Measurements from ENCODE around the gene ANXA6.

The ANXA6 gene

GRCh38 chr5:151126199-151126645 lies 31.4 kb downstream of the ANXA6 start:
- FAIRE-seq, result no peak

GRCh38 chr5:151125421-151125820 lies 32.2 kb downstream of the ANXA6 start:
- no peak for FAIRE-seq

GRCh38 chr5:151123897-151124751 lies 33.5 kb downstream of the ANXA6 start:
- FAIRE-seq, result no peak

- no peak for FAIRE-seq
Observed at GRCh38 chr5:151122828-151123227, 34.8 kb downstream of the ANXA6 start.

GRCh38 chr5:151121665-151122064 lies 35.9 kb downstream of the ANXA6 start:
- no peak for FAIRE-seq

- no peak for FAIRE-seq
Observed at GRCh38 chr5:151121095-151121494, 36.5 kb downstream of the ANXA6 start.

- FAIRE-seq, result no peak
Observed at GRCh38 chr5:151118913-151119575, 38.5 kb downstream of the ANXA6 start.

GRCh38 chr5:151115272-151115905 lies 42.2 kb downstream of the ANXA6 start:
- no peak for FAIRE-seq

- no peak for FAIRE-seq
Observed at GRCh38 chr5:151113651-151114050, 43.9 kb downstream of the ANXA6 start.

GRCh38 chr5:151110992-151111391 lies 46.6 kb downstream of the ANXA6 start:
- FAIRE-seq, result no peak

- FAIRE-seq, result no peak
Observed at GRCh38 chr5:151110122-151110681, 47.4 kb downstream of the ANXA6 start.

- FAIRE-seq, result no peak
Observed at GRCh38 chr5:151108566-151108965, 49.0 kb downstream of the ANXA6 start.

GRCh38 chr5:151107738-151108520 lies 49.6 kb downstream of the ANXA6 start:
- FAIRE-seq, result no peak

- no peak for FAIRE-seq
Observed at GRCh38 chr5:151107084-151107483, 50.5 kb downstream of the ANXA6 start.

- FAIRE-seq, result no peak
Observed at GRCh38 chr5:151106509-151106908, 51.1 kb downstream of the ANXA6 start.

GRCh38 chr5:151106043-151106442 lies 51.5 kb downstream of the ANXA6 start:
- no peak for FAIRE-seq

GRCh38 chr5:151105561-151105960 lies 52.0 kb downstream of the ANXA6 start:
- FAIRE-seq, result no peak

- FAIRE-seq, result no peak
Observed at GRCh38 chr5:151104795-151105194, 52.8 kb downstream of the ANXA6 start.

GRCh38 chr5:151101746-151102145 lies 55.8 kb downstream of the ANXA6 start:
- no peak for FAIRE-seq

- no peak for FAIRE-seq
Observed at GRCh38 chr5:151101151-151101550, 56.4 kb downstream of the ANXA6 start.

GRCh38 chr5:151100681-151101080 lies 56.9 kb downstream of the ANXA6 start:
- FAIRE-seq, result no peak

- FAIRE-seq, result no peak
Observed at GRCh38 chr5:151098768-151099121, 58.8 kb downstream of the ANXA6 start.
